ENCODE results near the gene IQGAP1. TPM values are rescaled to one million over a fixed set of nuclear protein-coding genes. Genes with fewer than 3 reads are reported as not detected.

IQGAP1 gene
- total and polyA plus RNA-seq, 9 of the 15 experiments (the other 6 are each of a cell fraction or from before 2014, with no cell fraction given), result 37.6 to 143 (median 77.7) TPM

- no peak for TF ChIP-seq MEF2A (IDR thresholded peaks at IDR 0.05; ENCODE audit: control insufficient read depth, low read depth, low read length)
- TF ChIP-seq KLF13 (tag; IDR thresholded peaks at IDR 0.05; ENCODE audit: borderline replicate concordance, low read depth), result no peak
- no peak for TF ChIP-seq FOS (IDR thresholded peaks at IDR 0.05; ENCODE audit: extremely low read depth, insufficient read length)
- peak; percentile 86 for TF ChIP-seq ELF1 (tag; IDR thresholded peaks at IDR 0.05)
- no peak for TF ChIP-seq CBX5 (IDR thresholded peaks at IDR 0.05; ENCODE audit: borderline replicate concordance, low read depth)
- TF ChIP-seq NEUROD1 (IDR thresholded peaks at IDR 0.05; ENCODE audit: borderline replicate concordance, low read depth, low read length, partially characterized antibody), result peak; percentile 5
- TF ChIP-seq HBP1 (CRISPR knock-in tag; IDR thresholded peaks at IDR 0.05), result no peak
- TF ChIP-seq IRF1 (CRISPR knock-in tag; IDR thresholded peaks at IDR 0.05; ENCODE audit: borderline replicate concordance), result no peak
- TF ChIP-seq RB1 (IDR thresholded peaks at IDR 0.05; ENCODE audit: low read depth), result peak; percentile 14; the same call in 1 of the 2 replicates
- 0 out of 2 replicates have a peak, but pooled peaks have one; percentile 25 for TF ChIP-seq HDAC2 (IDR thresholded peaks at IDR 0.05)
- no peak for TF ChIP-seq DIDO1 (tag; IDR thresholded peaks at IDR 0.05; ENCODE audit: low read depth)
- TF ChIP-seq FOXP4 (CRISPR knock-in tag; IDR thresholded peaks at IDR 0.05; ENCODE audit: borderline replicate concordance), result no peak
- no peak for TF ChIP-seq ILK (tag; IDR thresholded peaks at IDR 0.05; ENCODE audit: borderline replicate concordance, low read depth)
- 0 out of 2 replicates have a peak, but pooled peaks have one; percentile 38 for TF ChIP-seq STAT6 (CRISPR knock-in tag; IDR thresholded peaks at IDR 0.05)
- peak; percentile 11; the same call in 1 of the 2 replicates for TF ChIP-seq PHF8 (IDR thresholded peaks at IDR 0.05; ENCODE audit: borderline replicate concordance, low read length)
- no peak for TF ChIP-seq HEY1 (CRISPR knock-in tag; IDR thresholded peaks at IDR 0.05; ENCODE audit: borderline replicate concordance)
- no peak for TF ChIP-seq POLR2AphosphoS2 (IDR thresholded peaks at IDR 0.05; ENCODE audit: low read length)
- TF ChIP-seq POLR2G (IDR thresholded peaks at IDR 0.05; ENCODE audit: low read depth, low read length), result peak; percentile 68
- TF ChIP-seq ZKSCAN8 (CRISPR knock-in tag; IDR thresholded peaks at IDR 0.05), result no peak
These were observed 679 bp downstream of the IQGAP1 start (continued) for GRCh38 chr15:90388462-90389380.
